Measurements from ENCODE around the gene PUDP.
"Not testable (repeated sequence)": the region's sequence is repeated elsewhere in the genome, so short reads cannot be mapped to it uniquely, and the experiment has no call there.

Gene PUDP

DNA sequence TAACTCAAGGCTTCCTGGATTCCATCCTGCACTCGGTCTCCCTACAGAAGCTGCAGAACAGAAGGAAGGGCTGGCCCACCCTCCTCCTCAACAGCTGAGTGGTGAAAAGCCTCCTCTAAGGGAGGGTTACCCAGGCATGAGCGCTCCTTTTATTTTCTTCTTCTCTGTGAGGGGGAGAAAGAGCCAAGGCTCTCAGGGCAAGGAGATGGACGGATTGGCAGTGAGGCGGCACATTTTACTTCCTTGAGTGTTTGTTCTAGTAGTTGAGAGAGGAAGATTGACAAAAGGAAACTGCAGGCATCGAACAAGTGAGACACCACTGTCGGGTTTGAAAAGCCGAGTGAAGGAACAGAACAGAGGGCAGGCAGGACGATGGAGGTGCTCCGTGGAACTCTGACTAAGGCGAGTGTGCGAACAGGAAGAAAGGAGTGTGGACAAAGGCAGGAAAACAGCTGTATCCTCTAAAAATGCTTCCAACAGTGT, 38.9 kb downstream of the PUDP start:
- Mint-ChIP-seq H3K9me3 (no peaks in the 10 kb centered on the region), H3K4me1 (peaks cover 20% of the 10 kb centered on the region), H3K27me3 (no peaks in the 10 kb centered on the region), H3K36me3 (peaks cover 13% of the 10 kb centered on the region), H3K4me3 (no peak overlapping the region), H3K27ac (no peak overlapping the region)
- CTCF ChIA-PET, result no interaction called here
- DNase-seq, result no peak

DNA sequence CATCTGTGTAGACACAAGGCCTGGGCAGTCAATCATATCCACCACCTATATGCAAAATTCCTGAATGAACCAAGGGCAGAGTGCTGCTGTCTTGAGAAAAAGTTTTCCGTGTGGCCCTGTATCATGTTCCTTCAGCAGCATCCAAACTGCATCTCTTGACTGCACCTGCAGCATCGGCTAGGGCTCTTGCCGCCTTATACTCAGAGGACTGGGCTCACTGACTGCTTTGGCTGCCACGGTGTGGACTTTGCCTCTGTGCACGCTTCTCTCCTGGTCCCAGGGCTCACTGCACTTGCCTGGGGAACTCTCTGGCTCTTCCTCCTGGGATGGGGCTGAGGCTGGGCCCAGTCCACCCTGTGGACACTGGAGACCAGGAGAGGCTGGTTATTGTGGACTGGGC, 39.9 kb downstream of the PUDP start:
- H3K4me1 Mint-ChIP-seq, result peaks cover 20% of the 10 kb centered on the region
- H3K9me3 Mint-ChIP-seq, result no peaks in the 10 kb centered on the region
- CTCF ChIA-PET, result no interaction called here
- DNase-seq, result no peak
- H3K36me3 Mint-ChIP-seq, result peaks cover 18% of the 10 kb centered on the region
- H3K27ac Mint-ChIP-seq, result no peak overlapping the region
- no peak overlapping the region for H3K4me3 Mint-ChIP-seq
- H3K27me3 Mint-ChIP-seq, result no peaks in the 10 kb centered on the region

DNA sequence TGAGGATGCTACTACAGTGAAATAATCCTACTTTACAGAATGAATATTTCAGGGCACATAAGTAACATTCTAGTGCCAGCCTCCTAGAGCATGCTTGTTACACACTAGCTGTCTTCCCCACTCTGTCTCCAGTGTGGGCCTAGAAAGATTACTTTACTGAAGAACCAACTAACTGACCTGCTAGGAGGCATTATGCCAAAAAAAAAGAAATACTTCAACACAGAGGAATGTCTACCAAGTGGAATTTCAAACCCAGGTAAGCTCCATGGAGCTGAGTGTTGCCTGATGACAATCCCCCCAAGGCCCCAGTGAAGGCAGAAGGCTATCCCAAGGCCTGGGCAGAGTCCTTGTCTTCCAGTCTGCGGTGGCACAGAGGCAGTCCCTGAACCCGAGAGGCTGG, 41.3 kb downstream of the PUDP start:
- CTCF ChIA-PET, result no interaction called here
- Mint-ChIP-seq H3K27ac (no peak overlapping the region), H3K4me1 (peaks cover 20% of the 10 kb centered on the region), H3K4me3 (no peak overlapping the region), H3K9me3 (no peaks in the 10 kb centered on the region), H3K27me3 (no peaks in the 10 kb centered on the region), H3K36me3 (peaks cover 25% of the 10 kb centered on the region)
- no peak for DNase-seq

DNA sequence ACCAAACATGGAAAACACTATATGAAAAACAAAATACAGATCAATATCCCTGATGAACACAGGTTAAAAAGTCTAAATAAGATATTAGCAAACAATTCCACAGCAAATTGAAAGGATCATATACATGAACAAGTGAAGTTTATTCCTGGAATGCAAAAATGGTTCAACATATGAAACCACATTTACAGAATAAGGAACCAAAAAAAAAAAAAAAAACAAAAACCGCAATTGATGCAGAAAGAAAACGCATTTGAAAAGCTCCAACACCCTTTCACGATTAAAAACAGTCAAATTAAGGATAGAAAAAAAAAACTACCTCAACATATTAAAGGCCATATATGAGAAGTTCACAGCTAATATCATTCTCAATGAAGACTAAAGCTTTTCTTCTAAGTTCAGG, 45.8 kb downstream of the PUDP start:
- no peaks in the 10 kb centered on the region for H3K27me3 Mint-ChIP-seq
- no peak for DNase-seq
- peaks cover 39% of the 10 kb centered on the region for H3K36me3 Mint-ChIP-seq
- no peaks in the 10 kb centered on the region for H3K4me1 Mint-ChIP-seq
- H3K27ac Mint-ChIP-seq, result no peak overlapping the region
- CTCF ChIA-PET, result no interaction called here
- H3K9me3 Mint-ChIP-seq, result no peaks in the 10 kb centered on the region
- no peak overlapping the region for H3K4me3 Mint-ChIP-seq

DNA sequence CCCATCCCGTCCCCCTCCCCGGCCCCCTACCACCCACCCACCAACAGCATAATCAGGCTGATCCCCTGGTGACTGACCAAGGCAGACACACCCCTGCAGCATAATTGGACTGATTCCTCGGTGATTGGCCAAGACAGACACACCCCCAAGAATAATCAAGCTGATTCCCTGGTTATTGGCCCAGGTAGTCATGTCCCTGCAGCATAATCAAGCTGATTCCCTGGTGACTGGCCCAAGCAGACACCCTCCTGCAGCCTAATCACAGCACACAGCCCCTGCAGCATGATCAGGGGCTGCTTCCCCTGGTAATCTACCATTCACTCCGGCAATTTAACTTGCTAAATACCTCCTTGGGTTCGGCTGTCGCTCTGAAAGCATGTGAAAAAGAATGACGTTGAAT, 47.9 kb downstream of the PUDP start:
- Mint-ChIP-seq H3K9me3 (no peaks in the 10 kb centered on the region), H3K27ac (no peak overlapping the region), H3K4me3 (no peak overlapping the region), H3K4me1 (no peaks in the 10 kb centered on the region), H3K27me3 (no peaks in the 10 kb centered on the region), H3K36me3 (peaks cover 37% of the 10 kb centered on the region)
- DNase-seq, result no peak
- CTCF ChIA-PET, result no interaction called here

DNA sequence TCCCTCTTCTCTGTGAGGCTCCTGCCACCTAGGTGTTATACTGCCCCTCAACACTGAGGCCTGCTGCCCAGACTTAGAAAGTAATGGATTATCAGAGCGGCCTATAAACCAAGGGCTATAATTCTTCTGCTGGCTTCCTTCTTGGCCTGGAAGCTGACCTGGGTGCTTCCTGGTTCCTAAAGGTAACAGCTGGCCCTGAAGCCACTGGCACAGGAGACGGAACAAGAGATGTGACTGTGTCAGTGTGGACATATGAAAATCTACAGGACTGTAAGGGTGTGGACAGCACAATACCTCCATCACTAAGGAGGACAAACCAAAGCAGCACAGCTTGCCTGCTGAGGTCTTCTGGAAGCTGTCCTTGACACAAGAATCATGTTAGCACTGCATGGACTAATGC, 52.3 kb downstream of the PUDP start:
- H3K4me1 Mint-ChIP-seq, H3K27me3 Mint-ChIP-seq, H3K9me3 Mint-ChIP-seq, H3K27ac Mint-ChIP-seq, H3K4me3 Mint-ChIP-seq, DNase-seq, CTCF ChIA-PET: not testable (repeated sequence)
- H3K36me3 Mint-ChIP-seq, result peaks cover 11% of the 10 kb centered on the region

DNA sequence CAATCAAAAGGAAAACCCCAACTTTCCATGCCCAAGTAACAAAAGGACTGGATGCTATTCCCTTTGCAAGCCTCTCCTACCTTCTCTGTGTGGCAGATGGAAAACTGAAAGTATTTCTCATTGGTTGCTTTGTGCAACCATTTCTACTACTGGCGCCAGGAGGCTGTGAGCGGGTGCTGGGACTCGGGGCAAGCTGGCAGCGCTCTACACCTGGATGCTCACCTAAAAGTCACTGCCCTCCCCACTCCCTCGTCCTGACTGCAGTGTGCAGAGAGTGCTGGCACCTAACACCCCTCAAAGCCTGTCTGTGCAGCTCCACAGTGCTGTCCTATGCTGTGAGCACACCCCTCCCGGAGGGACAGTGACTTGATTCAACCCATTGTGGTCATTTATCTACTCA, 54.6 kb downstream of the PUDP start:
- Mint-ChIP-seq H3K9me3 (no peaks in the 10 kb centered on the region), H3K27ac (no peak overlapping the region), H3K4me3 (no peak overlapping the region), H3K27me3 (no peaks in the 10 kb centered on the region), H3K4me1 (peaks cover 16% of the 10 kb centered on the region), H3K36me3 (peaks cover 10% of the 10 kb centered on the region)
- CTCF ChIA-PET, result no interaction called here
- DNase-seq, result no peak

DNA sequence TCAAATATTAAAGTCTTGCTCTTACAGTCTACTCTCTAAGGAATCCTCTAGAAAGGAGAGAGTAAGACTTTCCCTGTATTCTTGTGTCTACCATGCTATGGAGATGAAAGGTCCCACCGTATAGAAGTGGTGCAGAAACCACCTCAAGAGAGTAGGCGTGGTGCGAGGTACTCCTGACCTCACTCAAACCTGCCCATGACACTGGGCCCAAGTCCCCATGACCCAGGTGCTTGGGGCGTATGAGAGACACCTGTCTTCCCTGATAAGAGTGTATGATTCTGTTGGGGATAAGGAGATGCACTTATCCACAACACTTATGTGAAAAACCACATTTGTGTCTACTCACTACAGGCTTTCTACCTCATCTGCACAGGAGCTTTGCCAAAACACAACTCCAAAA, 55.4 kb downstream of the PUDP start:
- DNase-seq, result no peak
- Mint-ChIP-seq H3K4me3 (no peak overlapping the region), H3K36me3 (peaks cover 7% of the 10 kb centered on the region), H3K9me3 (no peaks in the 10 kb centered on the region), H3K4me1 (peaks cover 17% of the 10 kb centered on the region), H3K27ac (no peak overlapping the region), H3K27me3 (no peaks in the 10 kb centered on the region)
- CTCF ChIA-PET, result no interaction called here

DNA sequence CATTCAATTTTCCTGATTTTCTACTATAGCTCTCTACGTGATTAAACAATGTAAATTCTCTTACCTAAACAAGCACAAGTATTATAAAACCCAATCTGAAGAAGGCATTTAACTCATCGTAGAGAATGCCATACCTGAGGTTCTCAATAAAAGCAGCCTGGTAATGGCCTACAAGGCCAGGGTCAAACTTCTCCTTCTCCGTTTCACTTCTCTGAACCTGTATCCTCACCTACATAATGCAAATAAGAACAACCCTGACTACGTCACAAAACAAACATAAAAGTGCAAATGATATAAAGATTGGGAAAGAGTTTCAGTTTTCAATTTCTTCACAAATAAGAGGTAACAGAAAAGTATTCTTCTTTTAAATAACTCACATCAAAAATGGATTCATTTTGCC, 56.0 kb downstream of the PUDP start:
- Mint-ChIP-seq H3K4me3 (no peak overlapping the region), H3K27ac (no peak overlapping the region), H3K9me3 (no peaks in the 10 kb centered on the region), H3K4me1 (peaks cover 19% of the 10 kb centered on the region), H3K36me3 (peaks cover 2% of the 10 kb centered on the region), H3K27me3 (no peaks in the 10 kb centered on the region)
- CTCF ChIA-PET, result no interaction called here
- no peak for DNase-seq

DNA sequence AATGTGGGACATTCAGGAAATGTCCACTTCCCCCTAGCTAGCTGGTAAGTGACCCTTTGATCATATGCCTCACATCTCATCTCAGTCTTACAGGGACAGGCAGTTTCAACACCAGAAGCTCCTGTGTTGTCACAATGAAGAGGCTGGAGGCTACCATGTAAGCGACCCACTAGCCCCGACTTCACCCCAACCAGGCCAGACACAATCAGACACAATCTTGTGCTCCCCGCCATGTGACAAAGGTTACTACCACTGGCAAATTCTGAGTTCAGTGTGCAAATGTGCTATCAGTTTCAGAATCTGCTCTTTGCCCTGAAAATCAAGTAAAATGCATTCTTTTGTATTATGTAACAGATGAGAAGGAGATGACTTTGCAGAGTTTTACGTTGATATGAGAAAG, 57.3 kb downstream of the PUDP start:
- CTCF ChIA-PET, result no interaction called here
- H3K9me3 Mint-ChIP-seq, result no peaks in the 10 kb centered on the region
- no peak overlapping the region for H3K27ac Mint-ChIP-seq
- H3K4me3 Mint-ChIP-seq, result no peak overlapping the region
- no peaks in the 10 kb centered on the region for H3K36me3 Mint-ChIP-seq
- DNase-seq, result no peak
- peaks cover 30% of the 10 kb centered on the region for H3K4me1 Mint-ChIP-seq
- no peaks in the 10 kb centered on the region for H3K27me3 Mint-ChIP-seq

DNA sequence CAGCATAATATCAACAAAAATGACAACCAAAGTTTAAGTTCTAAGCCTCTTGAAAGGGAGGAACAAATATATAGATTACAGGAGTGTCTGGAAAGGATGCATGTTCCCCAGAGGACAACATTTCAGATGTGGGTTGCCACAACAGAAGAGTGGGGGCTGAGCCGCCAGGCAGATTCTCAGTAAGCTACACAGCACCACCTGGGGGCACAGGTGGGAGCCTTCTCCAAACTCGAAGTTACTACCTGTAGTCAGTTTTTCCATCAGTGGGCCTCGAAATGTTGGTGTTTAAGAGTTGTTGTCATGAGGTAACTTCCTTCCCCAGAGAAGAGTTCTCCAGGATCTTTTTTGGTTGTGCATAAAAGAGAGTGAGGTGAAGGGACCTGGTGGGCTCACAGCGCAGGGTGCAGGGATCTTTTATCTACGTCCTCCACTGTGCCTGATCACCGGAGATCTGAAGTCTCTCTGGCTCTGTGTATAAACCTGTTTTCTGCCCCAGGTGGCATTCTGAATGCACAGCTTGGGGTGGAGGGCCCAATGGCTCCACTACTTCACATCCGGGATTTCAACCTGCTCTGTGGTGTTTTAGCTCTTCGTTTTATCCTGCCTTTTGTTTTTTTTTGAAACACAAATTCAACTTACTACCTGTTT, 58.9 kb downstream of the PUDP start:
- no peak overlapping the region for H3K4me3 Mint-ChIP-seq
- no peaks in the 10 kb centered on the region for H3K9me3 Mint-ChIP-seq
- peaks cover 44% of the 10 kb centered on the region for H3K4me1 Mint-ChIP-seq
- H3K27ac Mint-ChIP-seq, result peak overlapping the region; percentile 74
- no peaks in the 10 kb centered on the region for H3K36me3 Mint-ChIP-seq
- no peaks in the 10 kb centered on the region for H3K27me3 Mint-ChIP-seq
- CTCF ChIA-PET, result interaction anchor here (1.0 kb wide), 1 partner anchor 15 kb away, joined by 3 read pairs; no protein-coding TSS in a partner anchor
- DNase-seq, result peak; percentile 65

DNA sequence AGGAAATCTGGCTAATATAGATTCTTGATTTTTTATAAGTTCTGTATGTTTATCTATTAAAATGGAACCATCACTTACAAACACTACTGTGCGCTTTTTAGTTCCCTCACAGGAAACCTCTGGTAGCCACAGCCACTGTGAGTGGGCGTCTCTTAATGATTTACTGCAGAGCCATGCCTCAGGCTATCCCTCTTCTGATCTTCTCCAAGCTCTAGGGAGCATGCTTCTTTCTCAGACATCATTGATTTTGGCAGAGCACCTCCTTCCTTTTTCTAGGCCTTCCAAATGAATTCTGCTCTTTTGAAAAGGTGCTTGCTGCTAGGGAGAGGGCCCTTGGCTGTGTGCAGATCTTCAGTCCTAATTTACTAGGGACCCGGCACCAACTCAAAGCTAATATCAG, 61.6 kb downstream of the PUDP start:
- H3K4me1 Mint-ChIP-seq, result peaks cover 69% of the 10 kb centered on the region
- H3K9me3 Mint-ChIP-seq, result no peaks in the 10 kb centered on the region
- H3K27me3 Mint-ChIP-seq, result no peaks in the 10 kb centered on the region
- no peak overlapping the region for H3K27ac Mint-ChIP-seq
- no peak overlapping the region for H3K4me3 Mint-ChIP-seq
- DNase-seq, result no peak
- peaks cover 8% of the 10 kb centered on the region for H3K36me3 Mint-ChIP-seq
- CTCF ChIA-PET, result interaction anchor here (0.6 kb wide), 1 partner anchor 827 kb away, joined by 3 read pairs; no protein-coding TSS in a partner anchor

DNA sequence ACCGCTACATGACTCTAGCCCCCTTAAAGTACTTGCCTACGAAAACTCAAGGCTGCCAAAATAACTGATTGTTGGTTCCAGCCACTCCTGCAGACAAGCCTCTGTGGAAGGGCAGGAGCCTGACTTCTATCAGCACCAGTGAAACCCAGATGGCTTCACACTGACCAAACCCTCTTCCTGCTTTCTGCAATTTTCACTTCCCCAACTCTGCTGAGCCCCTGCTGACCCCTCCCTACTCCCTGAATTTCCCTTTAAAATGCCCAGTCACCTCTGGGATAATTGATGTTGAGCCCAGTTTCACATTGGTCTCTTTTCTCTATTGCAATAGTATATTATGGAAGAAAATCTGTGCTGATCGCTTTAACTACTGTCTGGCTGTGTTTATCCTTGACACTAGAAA, 62.1 kb downstream of the PUDP start:
- no peak for DNase-seq
- H3K27ac Mint-ChIP-seq, result no peak overlapping the region
- no peak overlapping the region for H3K4me3 Mint-ChIP-seq
- no peaks in the 10 kb centered on the region for H3K9me3 Mint-ChIP-seq
- H3K4me1 Mint-ChIP-seq, result peaks cover 71% of the 10 kb centered on the region
- H3K27me3 Mint-ChIP-seq, result no peaks in the 10 kb centered on the region
- peaks cover 10% of the 10 kb centered on the region for H3K36me3 Mint-ChIP-seq
- CTCF ChIA-PET, result no interaction called here

DNA sequence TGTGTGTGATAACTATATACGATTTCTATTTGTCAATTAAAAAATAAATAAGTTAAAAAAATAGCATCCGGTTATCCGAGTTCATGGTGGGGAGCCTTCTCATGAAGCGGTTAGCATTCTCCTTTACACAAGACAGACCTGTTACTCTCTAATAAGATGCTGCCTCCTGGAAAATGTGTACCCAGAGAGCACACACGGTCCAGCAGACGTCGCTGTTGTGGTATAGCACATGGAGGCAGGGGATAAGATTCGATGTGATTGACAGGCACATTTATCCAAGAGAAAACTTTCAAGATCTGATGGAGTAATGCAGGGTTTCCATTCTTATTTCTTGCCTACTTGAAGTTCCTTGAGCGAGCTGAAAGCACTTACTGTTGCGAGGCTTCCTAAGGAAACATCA, 63.1 kb downstream of the PUDP start:
- no peaks in the 10 kb centered on the region for H3K9me3 Mint-ChIP-seq
- H3K4me1 Mint-ChIP-seq, result peaks cover 72% of the 10 kb centered on the region
- H3K36me3 Mint-ChIP-seq, result peaks cover 10% of the 10 kb centered on the region
- no peaks in the 10 kb centered on the region for H3K27me3 Mint-ChIP-seq
- H3K27ac Mint-ChIP-seq, result no peak overlapping the region
- CTCF ChIA-PET, result no interaction called here
- H3K4me3 Mint-ChIP-seq, result no peak overlapping the region
- DNase-seq, result no peak

DNA sequence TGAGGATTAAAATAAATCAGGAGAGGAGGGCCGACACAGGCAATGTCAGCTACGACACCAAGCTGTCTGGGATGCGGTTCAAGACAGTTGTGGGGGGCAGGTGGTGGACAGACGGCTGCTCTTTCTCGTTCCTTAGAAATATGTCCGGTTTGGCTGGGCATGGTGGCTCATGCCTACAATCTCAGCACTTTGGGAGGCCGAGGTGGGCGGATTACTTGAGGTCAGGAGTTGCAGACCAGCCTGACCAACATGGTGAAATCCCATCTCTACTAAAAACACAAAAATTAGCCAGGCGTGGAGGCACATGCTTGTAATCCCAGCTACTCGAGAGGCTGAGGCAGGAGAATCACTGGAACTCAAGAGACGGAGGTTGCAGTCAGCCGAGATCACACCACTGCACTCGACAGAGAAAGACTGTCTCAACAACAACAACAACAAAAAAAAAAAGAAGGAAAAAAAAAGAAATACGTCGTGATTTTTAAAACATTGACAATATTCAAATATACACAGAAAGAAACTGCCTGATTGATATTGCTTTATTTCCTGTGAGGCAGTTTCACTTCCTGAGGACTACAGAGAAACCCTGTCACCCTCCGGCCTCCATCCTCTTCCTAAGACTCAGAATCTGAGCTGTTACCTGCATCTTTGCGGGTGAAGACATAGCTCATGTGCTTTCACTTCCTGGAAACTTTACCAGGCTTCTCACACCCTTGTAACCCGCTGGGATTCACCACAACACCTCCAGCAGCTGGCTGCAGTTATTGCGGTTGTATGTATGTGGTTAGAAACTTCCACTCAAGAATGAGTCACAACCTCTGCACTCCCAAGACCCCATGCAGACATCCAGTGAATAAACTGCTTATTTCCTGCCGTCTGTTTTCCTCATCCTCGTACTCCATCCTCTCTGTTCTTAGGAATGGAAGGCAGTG, 64.2 kb downstream of the PUDP start:
- Mint-ChIP-seq H3K27me3 (no peaks in the 10 kb centered on the region), H3K4me1 (peaks cover 64% of the 10 kb centered on the region), H3K27ac (peak overlapping the region; percentile 92), H3K9me3 (no peaks in the 10 kb centered on the region), H3K4me3 (peak overlapping the region; percentile 54), H3K36me3 (peaks cover 13% of the 10 kb centered on the region)
- CTCF ChIA-PET, result no interaction called here
- DNase-seq, result peak; percentile 67

All from activated naive CD4-positive, alpha-beta T cell treated with anti-CD3 and anti-CD28 coated beads, Interleukin-2, amount 10 ng/mL, durations not matched to agents 7 days and 5 days (primary cell).